Activated naive CD8-positive, alpha-beta T cell (primary cell): Measurements from ENCODE around the gene NTF3.

Experiments
- H3K27ac Mint-ChIP-seq: one replicate; pipeline ENCODE4 v1.8.0; 2021; ENCODE audit warnings: mixed read lengths
- H3K27me3 Mint-ChIP-seq: one replicate; pipeline ENCODE4 v1.8.0; 2021; ENCODE audit warnings: mixed read lengths
- H3K36me3 Mint-ChIP-seq: one replicate; pipeline ENCODE4 v1.8.0; 2021; ENCODE audit warnings: mixed read lengths
- H3K4me1 Mint-ChIP-seq: one replicate; pipeline ENCODE4 v1.8.0; 2021; ENCODE audit warnings: low read depth, mixed read lengths
- H3K4me3 Mint-ChIP-seq: one replicate; pipeline ENCODE4 v1.8.0; 2021; ENCODE audit warnings: mild to moderate bottlenecking, mixed read lengths
- H3K9me3 Mint-ChIP-seq: one replicate; pipeline ENCODE4 v1.8.0; 2021; ENCODE audit warnings: low read depth, mixed read lengths

NTF3 gene

DNA sequence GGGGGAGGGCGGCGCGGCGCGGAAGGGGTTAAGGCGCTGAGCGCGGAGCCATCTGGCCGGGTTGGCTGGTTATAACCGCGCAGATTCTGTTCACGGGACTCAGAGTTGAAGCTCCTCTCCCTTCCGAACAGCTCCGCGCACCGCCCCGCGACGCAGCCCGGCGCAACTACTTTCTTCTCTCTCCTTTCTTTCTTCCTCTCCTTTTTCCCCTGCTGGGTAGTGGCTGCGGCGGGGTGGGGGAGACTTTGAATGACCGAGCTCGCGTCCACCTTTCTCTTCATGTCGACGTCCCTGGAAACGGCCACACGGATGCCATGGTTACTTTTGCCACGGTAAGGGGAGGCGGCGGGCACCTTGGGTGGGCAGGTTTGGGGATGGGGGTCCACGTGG, at the start of gene NTF3:
Gene NTF3 (plus strand): TSS at position 98 of the 390 bp plus-strand sequence. CDS start 217 bp downstream, at position 315.
- no peaks in the 10 kb centered on the region for H3K9me3 Mint-ChIP-seq
- peaks cover 22% of the 10 kb centered on the region for H3K27me3 Mint-ChIP-seq
- peak within 1 kb of the TSS; percentile 84 for H3K4me3 Mint-ChIP-seq
- no peaks in the 10 kb centered on the region for H3K36me3 Mint-ChIP-seq
- no peak within 1 kb of the TSS for H3K27ac Mint-ChIP-seq
- H3K4me1 Mint-ChIP-seq = peaks cover 17% of the 10 kb centered on the region

DNA sequence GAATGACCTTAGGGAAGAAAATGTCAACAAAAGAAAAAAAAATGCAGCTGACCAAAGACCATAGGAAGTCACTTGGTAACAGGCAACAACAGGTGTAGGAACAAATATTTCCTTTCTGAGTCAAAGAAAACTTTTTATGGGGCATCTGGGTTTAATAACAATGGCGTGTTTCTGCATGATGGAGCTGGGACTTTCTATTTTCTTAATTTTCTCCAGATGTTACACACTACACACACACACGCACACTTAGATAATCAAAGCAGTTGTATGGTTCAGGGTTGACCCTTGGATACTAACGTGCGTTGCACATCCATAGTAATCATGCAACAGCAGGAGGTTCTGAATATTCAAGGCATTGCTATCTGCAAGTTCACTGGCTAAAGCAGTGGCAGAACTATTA, 47.9 kb upstream of the NTF3 start:
- Mint-ChIP-seq H3K9me3 (no peaks in the 10 kb centered on the region), H3K4me3 (no peak overlapping the region), H3K27me3 (peaks cover 2% of the 10 kb centered on the region), H3K4me1 (no peaks in the 10 kb centered on the region), H3K36me3 (no peaks in the 10 kb centered on the region), H3K27ac (no peak overlapping the region)

DNA sequence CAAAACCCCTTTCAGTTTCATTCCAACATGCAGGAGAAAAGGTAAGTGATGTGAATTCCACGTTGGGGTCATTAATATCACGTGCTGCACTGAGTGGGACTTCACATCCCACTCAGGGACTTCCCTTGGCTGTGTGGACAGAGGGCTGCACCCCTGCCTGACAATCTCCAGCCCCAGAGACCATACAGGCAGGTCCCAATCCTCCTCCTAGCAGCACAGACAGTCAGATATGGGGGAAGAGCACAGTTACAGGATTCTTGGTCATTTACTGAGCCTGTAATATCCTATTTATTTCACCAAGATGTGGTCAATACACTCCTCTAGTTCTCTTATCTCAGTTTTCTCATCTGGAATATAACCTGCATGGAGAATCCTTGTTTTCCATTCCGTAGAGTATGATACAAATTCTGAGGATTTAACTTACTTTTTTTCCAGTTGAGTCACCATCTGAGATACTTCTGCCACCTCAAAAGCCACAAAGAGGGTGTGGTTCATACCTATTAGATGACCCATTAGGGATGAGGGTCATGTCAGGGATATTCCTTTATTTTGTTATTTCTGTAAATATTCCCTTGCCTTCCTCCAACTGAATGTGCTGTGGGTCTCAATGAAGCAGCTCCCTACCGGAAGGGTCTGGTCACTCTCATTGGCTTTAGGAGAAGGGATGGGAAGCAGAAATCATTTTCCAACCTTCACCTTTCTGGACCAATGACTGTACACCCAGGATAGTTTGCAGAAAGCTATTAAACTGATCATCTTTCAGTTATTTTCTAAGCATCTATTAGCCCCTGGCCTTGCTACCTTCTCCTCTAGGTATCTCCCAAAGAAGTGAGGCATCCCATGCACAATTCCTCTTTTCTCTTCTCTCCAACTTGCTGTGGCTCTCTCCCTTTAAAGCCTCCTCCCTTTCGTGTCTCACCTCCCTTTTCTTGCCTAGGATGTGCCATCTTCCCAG, 43.0 kb upstream of the NTF3 start:
- Mint-ChIP-seq H3K27me3 (no peaks in the 10 kb centered on the region), H3K4me3 (no peak overlapping the region), H3K9me3 (no peaks in the 10 kb centered on the region), H3K27ac (no peak overlapping the region), H3K4me1 (no peaks in the 10 kb centered on the region), H3K36me3 (no peaks in the 10 kb centered on the region)

DNA sequence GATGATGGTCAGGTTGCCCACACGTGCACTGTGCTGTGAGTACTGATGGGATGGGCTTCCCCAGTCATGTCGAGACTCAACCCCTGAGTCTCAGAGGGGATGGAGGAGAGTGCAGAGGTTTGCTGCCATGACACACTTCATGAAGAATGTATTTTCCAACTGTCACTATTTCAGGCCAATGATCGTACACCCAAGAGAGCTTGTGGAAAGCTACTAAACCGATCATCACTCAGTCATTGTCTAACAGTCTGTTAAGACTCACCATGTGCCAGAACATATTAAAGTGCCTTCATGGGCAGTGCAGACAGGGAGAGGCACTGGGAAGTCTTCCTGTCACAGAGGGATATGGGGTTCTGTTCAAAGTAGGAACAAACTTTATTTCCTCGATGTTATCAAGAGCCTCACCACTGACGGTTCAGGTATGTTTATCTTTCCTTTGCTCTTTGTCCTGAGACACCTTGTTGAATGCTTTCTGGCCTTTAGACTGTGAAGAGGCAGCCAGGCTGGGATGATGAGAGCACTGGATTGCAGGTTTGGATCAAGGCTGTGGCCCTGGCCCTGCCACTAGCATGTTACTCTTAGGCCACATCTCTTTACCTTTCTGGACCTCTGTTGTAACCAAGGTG, 41.6 kb upstream of the NTF3 start:
- no peaks in the 10 kb centered on the region for H3K4me1 Mint-ChIP-seq
- no peak overlapping the region for H3K4me3 Mint-ChIP-seq
- H3K36me3 Mint-ChIP-seq = no peaks in the 10 kb centered on the region
- peaks cover 4% of the 10 kb centered on the region for H3K27me3 Mint-ChIP-seq
- no peaks in the 10 kb centered on the region for H3K9me3 Mint-ChIP-seq
- H3K27ac Mint-ChIP-seq = no peak overlapping the region

DNA sequence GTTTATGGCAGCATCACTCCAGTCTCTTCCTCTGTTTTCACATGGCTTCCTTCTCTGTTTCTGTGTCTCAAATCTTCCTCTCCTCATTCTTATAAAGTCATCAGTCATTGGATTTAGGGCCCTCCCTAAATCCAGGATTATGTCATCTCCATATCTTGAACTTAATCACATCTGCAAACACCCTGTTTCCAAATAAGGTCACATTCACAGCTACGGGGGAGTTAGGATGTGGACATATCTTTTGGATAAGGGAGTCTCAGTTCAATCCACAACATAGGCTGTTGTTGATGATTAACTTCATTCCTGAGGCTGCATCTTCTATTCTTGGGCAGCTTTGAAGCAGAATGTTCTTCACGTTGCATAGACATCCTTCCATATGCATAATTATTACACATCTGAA, 40.3 kb upstream of the NTF3 start:
- H3K4me3 Mint-ChIP-seq = no peak overlapping the region
- H3K36me3 Mint-ChIP-seq = no peaks in the 10 kb centered on the region
- no peaks in the 10 kb centered on the region for H3K9me3 Mint-ChIP-seq
- H3K4me1 Mint-ChIP-seq = no peaks in the 10 kb centered on the region
- peaks cover 4% of the 10 kb centered on the region for H3K27me3 Mint-ChIP-seq
- H3K27ac Mint-ChIP-seq = no peak overlapping the region

DNA sequence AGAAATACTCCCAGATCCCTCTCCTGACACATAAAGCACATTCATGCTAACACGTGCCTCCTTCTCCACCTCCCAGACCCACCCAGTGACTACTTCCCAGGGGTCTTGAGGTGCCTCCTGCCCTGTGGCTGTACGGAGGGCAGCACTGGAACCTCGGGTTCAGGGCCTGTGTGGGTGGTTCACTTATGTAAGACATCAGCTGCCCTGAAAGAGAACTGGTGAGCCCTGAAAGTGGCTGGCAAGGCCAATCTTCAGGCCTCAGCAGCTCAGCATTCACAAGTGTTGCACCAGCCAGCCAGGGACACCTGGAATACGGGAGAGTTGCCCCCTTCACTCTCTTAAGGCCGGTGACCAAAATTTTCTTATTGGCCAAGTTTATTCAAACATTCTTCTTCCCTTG, 38.9 kb upstream of the NTF3 start:
- Mint-ChIP-seq H3K9me3 (no peaks in the 10 kb centered on the region), H3K4me1 (no peaks in the 10 kb centered on the region), H3K4me3 (no peak overlapping the region), H3K27me3 (peaks cover 4% of the 10 kb centered on the region), H3K27ac (no peak overlapping the region), H3K36me3 (no peaks in the 10 kb centered on the region)

DNA sequence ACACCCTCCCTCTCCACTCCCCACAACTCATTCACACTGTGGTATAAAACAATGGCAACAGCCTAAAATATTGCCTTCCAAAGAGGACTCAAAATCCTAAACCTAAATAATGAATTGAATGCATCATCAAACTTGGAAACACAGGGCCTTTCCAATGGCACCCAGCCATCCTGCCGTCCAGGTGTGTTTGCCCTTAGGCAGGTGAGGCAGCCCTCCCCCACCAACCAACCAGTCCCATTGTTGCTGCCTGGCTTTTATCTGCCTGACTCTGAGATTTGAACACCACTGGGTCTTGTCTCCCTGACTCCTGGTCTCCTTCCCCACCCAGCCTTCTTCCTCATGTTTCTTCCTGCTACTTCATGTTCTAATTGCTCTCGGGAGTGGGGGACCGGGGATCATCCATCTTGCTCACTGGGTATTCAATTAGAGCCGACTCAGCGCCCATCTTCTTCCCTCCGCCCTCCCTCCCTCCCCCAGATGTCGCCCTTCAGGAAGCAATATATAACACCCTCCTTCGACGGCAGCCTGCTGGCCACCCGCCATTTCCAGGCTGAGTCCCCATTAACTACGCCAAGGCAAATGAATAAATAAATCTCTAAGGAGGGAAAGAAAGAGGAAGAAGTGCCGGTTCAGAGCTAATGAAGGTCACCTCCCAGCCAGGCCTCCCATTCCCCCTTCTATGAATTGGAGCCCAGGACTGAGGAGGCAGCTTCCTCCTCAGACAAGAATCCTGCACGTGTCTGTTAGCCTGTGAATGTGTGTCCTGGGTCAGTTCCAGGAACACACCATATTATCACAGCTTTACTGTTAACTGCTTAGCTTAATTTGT, 36.3 kb upstream of the NTF3 start:
- Mint-ChIP-seq H3K4me3 (no peak overlapping the region), H3K27me3 (peaks cover 5% of the 10 kb centered on the region), H3K9me3 (no peaks in the 10 kb centered on the region), H3K36me3 (no peaks in the 10 kb centered on the region), H3K4me1 (no peaks in the 10 kb centered on the region), H3K27ac (no peak overlapping the region)

DNA sequence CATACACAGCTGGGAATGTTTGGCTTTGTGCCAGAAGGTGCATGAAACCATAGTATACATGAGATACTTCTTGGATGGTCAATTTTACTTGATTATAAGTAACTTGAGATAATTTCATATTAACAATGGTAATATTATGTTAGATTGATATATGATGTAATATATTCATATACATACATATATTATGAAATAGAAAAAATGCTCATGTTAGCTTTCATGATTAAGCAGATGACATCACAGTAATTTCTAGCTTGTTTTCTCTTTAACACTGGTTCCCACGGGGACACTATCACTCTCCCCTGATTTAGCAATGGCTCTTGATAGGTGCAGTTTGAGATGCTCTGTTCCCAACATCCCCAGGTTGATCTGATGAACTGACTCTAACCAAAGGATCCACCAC, 35.4 kb upstream of the NTF3 start:
- no peaks in the 10 kb centered on the region for H3K9me3 Mint-ChIP-seq
- H3K27me3 Mint-ChIP-seq = peaks cover 6% of the 10 kb centered on the region
- no peaks in the 10 kb centered on the region for H3K36me3 Mint-ChIP-seq
- no peak overlapping the region for H3K4me3 Mint-ChIP-seq
- no peak overlapping the region for H3K27ac Mint-ChIP-seq
- H3K4me1 Mint-ChIP-seq = no peaks in the 10 kb centered on the region

DNA sequence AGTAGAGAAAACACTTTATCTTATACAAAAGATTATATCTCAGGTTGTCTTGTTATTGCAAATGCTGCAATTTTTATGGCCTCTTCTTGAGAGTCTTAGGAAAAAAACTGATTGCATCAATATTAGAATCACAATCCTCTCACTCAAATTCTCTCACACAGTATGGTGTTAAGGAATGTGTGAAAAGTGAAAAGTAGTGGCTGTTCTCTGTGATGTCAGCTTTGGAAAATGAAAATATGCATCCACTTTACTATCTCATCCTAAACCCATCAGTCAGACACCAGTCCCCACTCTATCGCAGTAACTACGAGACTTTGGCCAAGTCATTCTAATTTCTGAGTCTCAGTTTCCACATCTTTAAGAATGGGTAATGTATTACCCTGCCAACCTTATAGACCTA, 32.6 kb upstream of the NTF3 start:
- Mint-ChIP-seq H3K27me3 (peaks cover 12% of the 10 kb centered on the region), H3K4me1 (no peaks in the 10 kb centered on the region), H3K9me3 (no peaks in the 10 kb centered on the region), H3K4me3 (no peak overlapping the region), H3K36me3 (no peaks in the 10 kb centered on the region), H3K27ac (no peak overlapping the region)

DNA sequence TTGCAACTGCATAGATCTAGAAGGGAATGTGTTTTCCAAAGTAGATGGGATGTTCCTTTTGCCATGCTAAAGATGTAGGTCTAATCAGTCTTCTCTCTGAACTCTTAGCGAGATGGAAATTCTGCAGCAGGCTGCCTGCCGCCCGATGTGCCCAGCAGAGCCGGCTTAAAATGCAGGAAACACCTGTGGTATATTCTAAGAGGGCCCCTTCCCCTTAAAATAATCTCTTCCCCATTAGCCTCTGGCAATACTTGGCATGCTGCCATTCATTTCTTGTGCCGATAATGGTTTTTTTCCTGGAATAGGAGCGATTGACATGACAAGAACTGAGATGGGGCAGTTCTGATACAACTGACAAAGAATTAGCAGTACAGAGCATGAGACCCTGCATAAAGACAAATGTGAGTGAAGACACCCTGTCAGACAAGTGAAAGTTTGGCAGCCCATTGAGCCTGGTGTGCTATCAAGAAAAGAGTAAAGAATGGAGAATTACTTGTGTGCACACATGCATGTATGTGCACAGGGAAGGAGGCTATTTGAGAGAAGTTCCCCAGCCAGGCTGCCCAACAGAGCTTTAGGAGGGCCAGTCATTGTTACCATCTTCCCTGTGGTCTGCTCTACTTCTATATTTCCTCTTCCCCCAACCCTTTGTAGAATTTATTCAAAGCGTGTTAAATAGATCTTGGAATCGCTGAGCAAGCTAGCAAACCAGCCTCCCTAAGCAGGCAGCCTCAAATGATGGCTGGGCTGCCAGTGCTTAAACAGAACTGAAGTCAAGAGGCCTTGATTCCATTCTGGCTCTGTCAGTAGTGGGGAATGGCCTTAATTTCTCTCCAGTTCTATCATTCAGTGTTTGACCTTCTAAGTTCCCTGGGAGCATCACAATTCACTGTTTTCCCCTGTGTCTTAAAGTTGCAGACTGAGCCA, 29.6 kb upstream of the NTF3 start:
- no peak overlapping the region for H3K27ac Mint-ChIP-seq
- no peak overlapping the region for H3K4me3 Mint-ChIP-seq
- no peaks in the 10 kb centered on the region for H3K36me3 Mint-ChIP-seq
- H3K4me1 Mint-ChIP-seq = no peaks in the 10 kb centered on the region
- H3K27me3 Mint-ChIP-seq = peaks cover 11% of the 10 kb centered on the region
- H3K9me3 Mint-ChIP-seq = no peaks in the 10 kb centered on the region

DNA sequence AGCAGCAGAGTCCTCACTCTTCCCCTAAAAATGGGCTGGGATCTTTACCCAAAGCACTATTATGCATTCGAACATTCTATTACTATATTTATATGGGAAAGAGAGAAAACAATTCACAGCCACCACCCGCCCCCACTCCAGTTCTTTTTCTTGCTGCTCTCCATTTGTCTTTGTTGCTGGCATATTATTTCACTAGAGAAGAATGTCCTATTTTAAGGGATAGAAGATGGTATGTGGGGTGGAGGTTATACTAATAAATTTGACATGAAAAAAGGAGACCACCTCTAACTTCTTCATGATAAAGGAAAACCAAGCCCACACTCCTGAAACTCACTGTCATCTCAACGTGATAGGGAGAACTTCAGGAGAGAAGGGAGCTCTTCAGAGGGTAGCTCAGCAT, 28.5 kb upstream of the NTF3 start:
- Mint-ChIP-seq H3K9me3 (no peaks in the 10 kb centered on the region), H3K27ac (no peak overlapping the region), H3K4me3 (no peak overlapping the region), H3K36me3 (no peaks in the 10 kb centered on the region), H3K27me3 (peaks cover 11% of the 10 kb centered on the region), H3K4me1 (no peaks in the 10 kb centered on the region)

DNA sequence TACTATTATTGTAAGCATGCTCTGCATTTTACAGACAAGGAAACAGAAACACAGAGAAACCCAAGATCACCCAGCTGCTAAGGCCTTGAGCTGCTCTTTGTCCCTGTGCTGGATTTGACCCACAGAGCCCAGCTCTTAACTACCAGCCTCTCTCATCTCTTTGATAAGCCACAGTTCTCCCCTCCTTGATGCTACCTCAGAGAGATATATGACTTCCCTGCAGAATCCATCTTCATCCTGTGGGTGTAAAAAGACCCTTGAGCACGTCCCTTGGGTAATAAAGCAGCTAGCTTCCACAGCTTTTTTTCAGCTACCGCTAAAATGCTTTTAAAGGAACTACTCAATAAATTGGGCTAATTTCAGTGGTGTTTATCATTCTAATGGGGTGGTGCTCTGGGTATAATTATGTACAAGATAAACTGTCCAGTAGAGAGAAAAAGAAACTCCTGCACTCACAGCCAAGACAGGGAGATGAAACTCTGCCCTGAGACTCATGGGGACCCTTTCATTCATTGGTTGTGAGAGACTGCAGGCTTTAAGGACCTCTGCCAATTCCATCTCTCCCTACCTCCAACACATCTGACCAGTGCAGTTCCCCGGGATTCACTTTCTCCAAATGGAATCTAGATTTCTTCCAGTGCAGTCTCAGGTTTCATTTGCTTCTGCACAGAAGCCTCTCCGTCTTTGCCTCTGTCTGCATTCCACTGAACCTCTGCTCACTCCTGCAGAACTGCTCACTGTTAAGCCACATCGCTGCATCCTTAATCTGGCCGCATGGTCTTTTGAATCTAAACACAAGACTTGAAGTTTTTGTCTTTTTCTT, 24.7 kb upstream of the NTF3 start:
- Mint-ChIP-seq H3K27ac (no peak overlapping the region), H3K4me3 (no peak overlapping the region), H3K27me3 (peaks cover 7% of the 10 kb centered on the region), H3K36me3 (no peaks in the 10 kb centered on the region), H3K9me3 (peaks cover 5% of the 10 kb centered on the region), H3K4me1 (no peaks in the 10 kb centered on the region)

DNA sequence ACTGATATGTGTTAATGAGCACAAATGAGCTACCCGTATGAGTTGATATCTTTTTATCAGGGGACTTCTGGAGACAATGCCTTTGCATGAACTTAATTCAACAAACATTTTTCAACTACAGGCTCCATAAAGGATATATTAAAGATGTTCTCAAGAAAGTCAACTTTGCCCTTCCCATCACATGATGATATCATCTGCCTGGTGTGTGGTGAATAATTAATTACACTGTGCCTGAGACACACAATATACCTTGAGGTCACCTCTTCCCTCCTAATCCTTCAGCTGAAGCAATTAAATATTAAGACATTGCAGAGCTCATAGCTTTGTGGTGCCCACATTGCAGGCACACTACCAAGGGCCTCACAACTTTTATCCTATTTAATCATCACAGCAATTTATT, 22.3 kb upstream of the NTF3 start:
- Mint-ChIP-seq H3K9me3 (peaks cover 8% of the 10 kb centered on the region), H3K4me3 (no peak overlapping the region), H3K36me3 (no peaks in the 10 kb centered on the region), H3K27me3 (peaks cover 3% of the 10 kb centered on the region), H3K4me1 (no peaks in the 10 kb centered on the region), H3K27ac (no peak overlapping the region)
